ENCODE data around the gene KIAA0753.
A peak's percentile ranks its signal among the peaks of the same experiment; 100 is the strongest.
"Not testable (repeated sequence)": the region's sequence is repeated elsewhere in the genome, so short reads cannot be mapped to it uniquely, and the experiment has no call there.

Gene KIAA0753

DNA sequence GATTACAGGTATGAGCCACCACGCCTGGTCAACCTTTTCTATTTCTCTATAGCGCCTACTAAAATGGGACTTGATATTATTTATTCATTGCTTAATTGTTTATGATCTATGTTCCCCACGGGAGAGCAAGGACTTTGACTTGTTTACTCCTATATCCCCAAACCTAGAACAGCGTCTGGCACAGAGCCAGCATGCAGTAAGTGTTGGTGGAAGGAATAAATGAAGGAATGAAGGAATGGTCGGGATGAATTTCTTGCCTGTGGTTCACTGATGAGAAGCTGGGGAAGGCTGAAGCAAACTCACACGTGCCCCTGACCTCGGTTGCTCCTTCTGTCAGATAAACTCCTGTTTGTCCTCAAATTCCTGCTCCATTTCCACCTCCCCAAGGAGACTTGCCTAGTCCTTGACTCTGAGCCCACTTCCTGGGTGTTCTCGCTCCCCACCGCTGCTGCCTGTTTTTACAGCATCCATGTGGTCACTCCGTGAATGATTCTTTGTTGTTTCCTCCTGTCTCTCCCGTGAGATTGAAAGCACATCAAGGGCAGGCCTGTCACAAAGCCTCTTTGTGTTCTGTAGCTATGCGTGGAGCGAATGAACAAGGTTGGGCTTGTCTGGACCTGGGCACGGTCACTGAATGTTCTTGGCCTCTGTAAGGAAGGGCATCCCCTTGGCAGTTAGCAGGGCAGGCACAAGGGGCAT, 28.4 kb upstream of the KIAA0753 start:
- DNase-seq (ENCODE audit: low spot score): no peak

DNA sequence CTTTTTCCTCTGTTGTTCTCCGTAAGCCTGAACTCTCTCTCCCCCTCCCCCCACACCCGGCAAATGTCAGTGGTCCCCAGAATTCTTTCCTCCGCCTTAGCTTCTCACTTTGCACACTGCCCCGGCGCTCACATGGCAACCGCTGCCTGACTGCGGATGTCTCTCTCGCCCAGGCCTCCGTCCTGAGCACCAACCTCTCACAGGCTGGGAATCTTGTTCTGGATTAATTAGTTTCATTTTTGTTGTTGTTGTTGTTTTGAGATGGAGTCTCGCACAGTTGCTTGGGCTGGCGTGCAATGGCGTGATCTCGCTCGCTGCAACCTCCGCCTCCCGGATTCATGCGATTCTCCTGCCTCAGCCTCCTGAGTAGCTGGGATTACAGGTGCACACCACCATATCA, 27.7 kb upstream of the KIAA0753 start:
- DNase-seq (ENCODE audit: low spot score): no peak

DNA sequence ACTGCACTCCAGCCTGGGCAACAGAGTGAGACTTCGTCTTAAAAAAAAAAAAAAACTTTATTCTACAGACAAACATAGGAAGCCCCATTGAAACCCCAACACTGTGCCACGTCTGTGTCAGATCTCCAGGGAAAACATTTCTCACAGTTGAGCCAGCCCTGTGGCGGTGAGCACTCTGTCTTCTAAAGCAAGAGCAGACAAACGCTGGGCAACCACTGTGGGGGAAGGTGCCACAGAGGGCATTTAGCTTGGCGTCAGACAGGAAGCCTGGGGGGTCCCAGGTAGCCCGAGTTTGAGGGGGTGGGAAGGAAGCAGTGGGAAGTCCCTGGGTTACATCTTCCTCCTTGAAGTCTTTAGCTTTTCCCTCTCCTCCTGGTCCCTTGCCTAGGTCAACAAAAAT, 27.0 kb upstream of the KIAA0753 start:
- no peak for DNase-seq (ENCODE audit: low spot score)

DNA sequence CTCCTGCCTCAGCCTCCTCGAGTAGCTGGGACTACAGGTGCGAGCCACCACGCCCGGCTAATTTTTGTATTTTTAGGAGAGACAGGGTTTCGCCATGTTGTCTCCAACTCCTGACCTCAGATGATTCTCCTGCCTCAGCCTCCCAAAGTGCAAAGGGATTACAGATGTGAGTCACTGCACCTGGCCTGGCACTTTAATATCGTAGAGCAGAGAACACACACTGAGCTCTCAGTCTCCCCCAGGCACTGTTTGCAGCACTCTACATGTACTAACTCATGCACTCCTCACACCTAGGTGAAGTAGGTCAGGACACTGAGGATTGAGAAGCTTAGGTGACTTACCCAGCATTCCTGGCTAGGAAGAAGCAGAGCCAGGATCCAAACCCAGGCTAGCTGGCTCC, 26.0 kb upstream of the KIAA0753 start:
- no peak for DNase-seq (ENCODE audit: low spot score)

DNA sequence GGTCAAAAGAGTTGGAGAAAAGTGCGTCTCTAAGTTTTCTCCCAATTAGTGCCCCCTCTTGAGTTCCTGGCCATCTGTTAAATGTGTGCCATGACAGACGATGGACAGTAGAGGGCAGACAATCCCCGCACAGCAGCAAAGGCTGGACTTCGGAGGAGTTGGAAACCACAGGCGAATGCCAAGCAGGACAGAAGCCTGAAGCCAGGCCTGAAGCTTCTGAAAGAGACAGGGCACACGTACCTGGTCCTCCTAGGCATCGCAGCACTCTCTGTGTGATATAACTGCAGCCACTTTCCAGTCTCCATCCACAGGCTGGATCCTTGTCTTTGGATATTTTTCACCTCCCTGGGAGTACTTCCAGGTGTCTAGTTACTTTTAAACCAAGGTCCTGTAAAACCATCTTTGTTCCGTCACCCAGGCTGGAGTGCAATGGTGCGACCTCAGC, 25.6 kb upstream of the KIAA0753 start:
- peak; percentile 91 for DNase-seq (ENCODE audit: low spot score)

DNA sequence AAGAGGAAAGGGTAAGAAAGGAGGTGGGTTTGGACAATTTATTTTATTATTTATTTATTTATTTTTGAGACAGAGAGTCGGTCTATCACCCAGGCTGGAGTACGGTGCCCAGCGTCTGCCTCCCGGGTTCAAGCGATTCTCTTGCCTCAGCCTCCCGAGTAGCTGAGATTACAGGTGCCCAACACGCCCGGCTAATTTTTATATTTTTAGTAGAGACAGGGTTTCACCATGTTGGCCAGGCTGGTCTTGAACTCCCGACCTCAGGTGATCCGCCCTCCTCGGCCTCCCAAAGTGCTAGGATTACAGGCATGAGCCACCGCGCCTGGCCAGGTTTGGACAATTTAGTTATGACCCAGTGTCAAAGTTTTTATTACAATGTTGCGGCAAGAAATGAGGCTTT, 22.7 kb upstream of the KIAA0753 start:
- not testable (repeated sequence) for DNase-seq (ENCODE audit: low spot score)

DNA sequence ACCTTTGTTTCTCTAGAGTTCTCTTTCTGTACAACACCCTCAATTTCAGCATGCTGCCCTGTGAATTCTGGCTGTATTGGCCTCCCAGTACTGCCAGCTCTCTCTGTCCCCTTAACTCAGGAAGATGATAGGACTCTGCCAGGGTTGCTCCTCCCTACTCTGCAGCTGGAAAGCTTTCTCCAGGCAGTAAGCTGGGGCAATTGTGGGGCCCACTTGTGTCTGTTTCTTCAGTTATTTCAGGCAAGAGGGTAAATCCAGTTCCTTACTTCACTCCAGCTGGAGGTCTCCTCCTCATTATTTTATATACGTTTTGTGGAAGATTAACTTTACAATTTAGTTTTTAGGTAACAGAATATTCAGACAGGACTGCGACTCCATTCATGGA, 20.9 kb upstream of the KIAA0753 start:
- no peak for DNase-seq (ENCODE audit: low spot score)

DNA sequence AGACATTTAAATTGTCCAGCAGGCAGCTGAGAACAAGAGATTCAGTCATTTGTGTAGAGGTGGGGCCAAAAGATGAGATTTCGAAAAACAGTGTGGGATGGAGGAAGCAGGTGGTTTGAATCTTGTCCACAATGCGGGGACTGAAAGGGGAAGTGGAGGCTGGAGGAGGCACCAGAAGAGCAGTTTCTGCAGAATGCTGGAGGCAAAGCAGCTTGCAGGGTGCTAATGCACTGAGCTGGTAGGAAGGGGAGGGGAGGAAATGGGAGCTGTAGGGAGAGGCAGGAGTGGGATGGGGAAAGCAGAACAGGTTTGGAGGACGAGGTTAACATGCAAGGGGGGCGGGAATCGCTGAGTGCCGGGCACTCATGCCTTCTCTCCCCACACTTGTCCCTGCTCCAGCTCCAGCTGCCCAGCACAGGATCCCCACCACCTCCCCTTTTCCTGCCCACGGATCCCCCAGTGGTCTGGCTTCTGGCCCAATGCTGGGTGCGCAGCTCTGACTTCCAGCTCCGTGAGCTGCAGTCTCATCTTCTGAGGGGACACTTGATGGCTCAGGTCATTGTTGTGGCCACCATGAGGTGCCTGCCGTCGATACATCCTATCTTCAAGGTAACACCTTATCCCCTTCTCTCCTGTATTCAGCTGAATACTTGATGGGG, 20.4 kb upstream of the KIAA0753 start:
- DNase-seq (ENCODE audit: low spot score): no peak

DNA sequence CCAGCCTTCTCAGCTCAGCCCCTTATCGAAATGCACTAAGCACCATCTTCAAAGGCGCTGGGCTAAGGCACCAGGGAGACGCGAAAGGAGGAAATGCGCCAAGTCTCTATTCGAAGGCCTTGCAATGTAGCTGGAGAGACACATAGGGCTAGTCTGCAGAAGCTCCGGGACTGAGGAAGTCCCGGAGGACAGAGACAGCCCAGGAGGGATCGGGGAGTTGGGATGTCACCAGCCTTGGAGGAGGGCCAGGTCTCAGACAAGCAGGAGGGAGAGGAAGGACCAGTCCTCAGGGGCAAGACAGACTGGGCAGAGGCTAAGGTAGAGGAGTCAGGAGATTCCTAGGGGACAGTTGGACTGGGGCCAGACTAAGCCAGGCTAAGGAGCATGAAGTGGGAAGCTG, 19.6 kb upstream of the KIAA0753 start:
- DNase-seq (ENCODE audit: low spot score): no peak

DNA sequence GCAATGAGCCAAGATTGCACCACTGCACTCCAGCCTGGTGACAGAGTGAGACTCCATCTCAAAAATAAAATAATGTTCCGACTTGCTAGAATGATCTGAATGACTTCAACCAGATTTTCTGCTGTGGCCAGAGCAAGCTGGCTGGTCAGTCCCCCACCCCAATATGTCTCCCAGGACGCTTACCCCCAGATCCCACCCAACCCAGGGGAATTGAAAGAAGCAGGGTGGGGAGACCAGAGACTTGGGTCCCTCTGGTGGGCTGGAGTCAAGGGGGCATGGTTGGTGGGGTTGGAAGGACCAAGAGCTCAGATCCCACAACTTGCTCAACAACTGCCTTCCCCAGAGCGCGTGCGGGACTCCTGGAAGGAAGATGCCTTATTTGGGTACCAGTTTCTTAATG, 17.9 kb upstream of the KIAA0753 start:
- DNase-seq (ENCODE audit: low spot score): not testable (repeated sequence)

DNA sequence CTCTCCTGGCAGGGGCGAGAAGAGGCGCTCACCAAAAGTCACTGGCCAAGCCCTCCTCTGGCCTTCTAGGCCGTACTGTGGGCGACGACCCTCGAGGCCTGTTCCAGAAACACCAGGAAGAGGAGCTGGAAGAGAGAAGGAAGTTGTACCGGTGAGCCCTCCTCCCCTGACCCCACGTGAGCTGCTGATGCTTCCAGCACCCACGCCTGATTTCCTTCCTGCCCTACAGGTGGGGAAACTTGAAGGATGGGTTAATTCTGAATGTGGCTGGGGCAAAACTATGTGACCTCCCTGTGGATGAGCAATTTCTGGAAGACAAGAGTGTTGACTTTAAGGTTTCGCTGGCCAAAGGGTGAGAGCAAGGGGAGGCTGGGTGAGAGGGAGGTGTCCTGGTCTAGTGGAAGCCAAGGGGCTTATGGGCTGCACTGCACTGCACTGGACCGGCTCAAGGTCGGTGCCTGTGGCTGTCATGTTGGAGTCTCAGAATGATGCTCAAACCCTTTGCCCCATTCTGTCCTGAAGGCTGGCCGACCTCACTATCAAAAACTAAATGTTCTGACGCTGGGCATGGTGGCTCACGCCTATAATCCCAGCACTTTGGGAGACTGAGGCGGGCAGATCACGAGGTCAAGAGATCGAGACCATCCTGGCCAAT, 17.2 kb upstream of the KIAA0753 start:
- no peak for DNase-seq (ENCODE audit: low spot score)

DNA sequence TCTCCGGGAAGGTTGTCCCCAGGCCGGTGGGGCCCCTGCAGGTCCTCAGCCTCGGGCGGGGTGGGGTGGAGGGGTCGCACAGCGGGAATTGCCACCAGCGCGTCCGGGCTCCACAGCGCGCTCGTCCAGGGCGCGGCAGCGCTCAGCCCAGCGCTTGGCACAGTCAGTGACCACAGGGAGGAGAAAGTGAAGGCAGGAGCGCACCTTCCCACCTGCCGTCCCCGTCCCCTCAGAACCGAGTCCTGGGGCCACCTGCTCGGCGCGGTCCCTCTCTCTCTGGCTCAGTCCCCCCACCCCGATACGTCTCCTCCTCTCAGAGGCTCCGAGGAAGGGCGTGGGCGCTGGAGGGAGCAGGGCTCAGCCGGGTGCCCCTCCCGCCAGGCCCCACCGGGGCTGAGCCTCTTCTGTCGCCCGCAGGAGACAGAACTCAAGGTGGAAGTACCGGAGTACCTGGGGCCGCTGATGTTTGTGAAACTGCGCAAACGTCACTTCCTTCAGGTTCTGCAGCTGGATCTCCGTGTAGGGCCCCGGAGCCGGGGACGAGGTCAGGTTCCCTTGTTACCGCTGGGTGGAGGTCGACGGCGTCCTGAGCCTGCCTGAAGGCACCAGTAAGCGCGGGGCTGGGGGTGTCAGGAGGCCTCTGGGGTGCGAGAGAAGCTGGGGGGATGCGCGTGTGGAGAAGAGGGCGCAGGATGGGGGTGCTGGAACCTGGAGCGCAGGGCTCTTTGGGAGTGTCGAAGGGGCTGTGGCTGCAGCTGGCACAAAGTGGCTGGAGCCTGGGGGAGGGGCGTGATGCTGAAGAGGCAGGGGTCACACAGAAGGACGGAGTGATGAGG, 16.5 kb upstream of the KIAA0753 start:
- not testable (repeated sequence) for DNase-seq (ENCODE audit: low spot score)

DNA sequence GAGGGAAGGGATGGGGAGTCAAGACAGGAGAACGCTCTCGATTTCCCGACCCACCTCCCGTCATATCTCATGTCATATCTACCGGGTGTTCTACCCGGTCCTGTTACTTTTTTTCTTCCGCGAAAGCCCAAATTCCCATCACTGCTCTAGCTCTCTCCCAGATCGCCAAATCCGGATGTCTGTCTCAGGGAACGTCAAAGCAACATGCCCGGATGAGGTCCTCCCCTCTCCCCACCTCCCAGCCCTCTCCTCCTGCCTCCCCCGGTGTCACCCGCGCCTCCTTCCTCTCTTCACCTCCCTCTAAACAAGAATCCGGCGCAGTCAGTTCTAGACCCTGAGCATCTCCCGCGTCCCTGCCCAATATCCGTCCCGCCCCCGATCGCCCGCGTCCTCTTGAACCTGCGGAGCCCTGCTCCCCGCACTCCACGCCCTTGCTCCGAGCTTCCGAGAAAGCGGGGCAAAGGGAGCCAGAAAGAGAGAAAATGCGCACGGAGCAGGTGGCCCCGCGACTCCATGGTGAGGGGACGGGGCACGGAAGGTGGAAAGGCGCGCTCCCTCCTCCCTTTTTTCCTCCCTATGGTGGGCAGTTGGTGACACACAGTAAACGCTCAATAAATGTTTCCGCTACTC, 15.3 kb upstream of the KIAA0753 start:
- DNase-seq (ENCODE audit: low spot score): not testable (repeated sequence)

DNA sequence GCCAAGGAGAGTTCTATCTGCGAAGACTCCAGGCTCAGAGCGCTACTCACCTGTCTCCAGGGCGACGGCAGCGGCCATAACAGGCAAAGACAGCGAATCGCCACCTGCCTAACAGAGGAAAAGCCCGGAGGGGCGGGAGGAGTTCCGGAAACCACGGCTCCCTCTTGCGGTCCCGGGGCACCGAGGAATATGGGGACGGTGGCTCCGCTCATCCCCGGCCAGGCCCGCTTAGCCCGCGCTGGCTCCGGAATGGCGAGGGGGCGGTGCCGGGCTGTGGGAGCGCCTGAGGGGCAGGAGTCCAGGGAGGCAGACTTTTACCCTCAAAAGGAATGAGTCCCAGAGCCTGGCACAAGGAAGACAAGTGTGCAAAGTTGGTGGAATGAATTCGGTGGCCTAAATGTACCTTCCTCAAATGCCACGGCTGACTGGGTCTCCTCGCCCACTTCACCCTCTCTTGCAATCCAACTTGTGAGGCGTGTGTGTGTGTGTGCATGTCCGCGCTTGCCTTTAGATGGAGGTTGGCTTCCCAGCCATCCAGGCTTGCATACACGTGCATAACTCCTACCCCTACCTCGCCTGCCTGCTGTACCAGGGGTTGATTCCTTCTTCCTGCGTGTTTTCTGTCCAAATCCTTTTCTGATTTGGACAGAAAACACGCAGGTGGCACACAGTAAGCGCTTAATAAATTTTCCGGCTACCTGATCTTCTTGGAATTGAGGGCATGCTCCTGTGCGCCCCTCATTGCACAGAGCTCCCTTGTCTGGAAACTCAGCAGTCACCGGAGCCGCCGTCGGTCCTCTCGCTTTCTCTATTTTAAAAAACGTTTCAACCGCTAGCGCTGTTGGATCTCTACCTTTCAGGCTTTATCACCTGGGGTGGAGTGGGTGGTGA, 14.6 kb upstream of the KIAA0753 start:
- no peak for DNase-seq (ENCODE audit: low spot score)

DNA sequence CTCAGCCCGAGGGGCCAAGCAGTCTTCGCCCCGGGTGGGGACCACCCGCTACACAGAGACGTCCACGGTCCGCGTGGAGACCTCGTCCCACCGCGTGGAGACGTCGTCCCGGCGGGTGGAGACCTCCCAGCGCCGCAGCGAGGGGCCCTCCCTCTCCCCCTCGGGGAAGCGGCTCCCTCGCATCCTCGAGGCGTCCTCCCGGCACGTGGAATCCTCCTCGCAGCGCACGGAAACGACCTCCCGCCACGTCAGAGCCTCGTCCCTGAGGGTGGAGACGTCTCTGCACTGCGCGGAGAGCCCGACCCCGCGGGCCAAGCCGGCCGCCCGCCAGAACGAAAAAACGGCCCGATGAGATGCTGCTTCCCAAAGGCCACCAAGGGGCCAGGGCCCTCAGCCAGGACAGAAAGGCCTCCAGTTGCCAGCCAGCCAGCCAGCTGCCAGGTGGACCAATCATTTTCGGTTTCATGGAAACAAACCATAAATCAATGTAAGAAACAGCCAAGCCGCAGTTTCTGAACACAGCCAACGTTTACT, 11.5 kb upstream of the KIAA0753 start:
- peak; percentile 57 for DNase-seq (ENCODE audit: low spot score)

DNA sequence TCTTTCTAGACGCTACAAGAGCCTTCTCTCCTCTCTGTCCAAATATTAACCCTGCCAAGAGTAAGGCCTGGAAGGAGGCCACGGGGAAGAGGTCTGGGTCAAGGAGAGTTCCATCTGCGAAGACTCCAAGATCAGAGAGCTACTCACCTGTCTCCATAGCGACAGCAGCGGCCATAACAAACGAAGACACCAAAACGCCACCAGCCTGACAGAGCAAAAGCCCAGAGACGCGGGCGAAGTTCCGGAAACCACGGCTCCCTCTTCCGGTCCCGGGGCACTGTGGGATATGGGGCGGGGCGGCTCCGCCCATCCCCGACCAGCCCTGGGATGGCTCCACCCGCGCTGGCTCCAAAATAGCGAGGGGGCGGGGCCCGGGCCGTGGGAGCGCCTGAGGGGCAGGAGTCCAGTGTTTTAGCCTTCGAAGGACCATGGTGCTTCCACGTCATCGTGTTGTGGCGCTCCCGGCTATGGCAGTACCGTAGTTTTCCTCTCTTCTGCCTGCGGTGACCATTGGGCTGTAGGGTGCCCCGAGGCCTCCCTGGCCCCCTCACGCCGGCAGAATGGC, 10.9 kb upstream of the KIAA0753 start, which contains the start of the genes C17orf100 and MED31:
TSS of gene C17orf100 (plus strand) at position 409 of the 565 bp plus-strand sequence. CDS start at position 561, 152 bp downstream.
TSS of gene MED31 (minus strand) at position 252 of the 565 bp plus-strand sequence. CDS start at position 175, 77 bp downstream.
- DNase-seq (ENCODE audit: low spot score): peak; percentile 99

DNA sequence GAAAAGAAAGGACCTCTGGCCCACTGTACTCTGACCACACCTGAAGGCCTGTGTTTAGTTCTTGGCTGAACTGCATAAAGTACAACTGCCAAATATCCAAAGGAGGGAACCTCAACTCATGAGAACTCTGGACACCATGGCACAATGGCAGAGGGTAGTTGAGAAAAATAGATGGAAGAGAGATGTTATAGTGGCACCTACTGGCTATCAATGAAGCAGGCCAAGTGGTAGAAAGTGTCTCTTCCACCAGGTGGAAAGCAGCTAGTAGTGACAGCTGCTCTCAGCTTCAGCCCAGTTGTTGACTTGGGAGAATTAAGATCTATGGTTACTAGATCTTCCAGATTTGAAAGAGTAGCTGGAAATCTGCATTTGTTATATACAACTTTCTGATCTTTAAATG, 7.7 kb upstream of the KIAA0753 start:
- no peak for DNase-seq (ENCODE audit: low spot score)

DNA sequence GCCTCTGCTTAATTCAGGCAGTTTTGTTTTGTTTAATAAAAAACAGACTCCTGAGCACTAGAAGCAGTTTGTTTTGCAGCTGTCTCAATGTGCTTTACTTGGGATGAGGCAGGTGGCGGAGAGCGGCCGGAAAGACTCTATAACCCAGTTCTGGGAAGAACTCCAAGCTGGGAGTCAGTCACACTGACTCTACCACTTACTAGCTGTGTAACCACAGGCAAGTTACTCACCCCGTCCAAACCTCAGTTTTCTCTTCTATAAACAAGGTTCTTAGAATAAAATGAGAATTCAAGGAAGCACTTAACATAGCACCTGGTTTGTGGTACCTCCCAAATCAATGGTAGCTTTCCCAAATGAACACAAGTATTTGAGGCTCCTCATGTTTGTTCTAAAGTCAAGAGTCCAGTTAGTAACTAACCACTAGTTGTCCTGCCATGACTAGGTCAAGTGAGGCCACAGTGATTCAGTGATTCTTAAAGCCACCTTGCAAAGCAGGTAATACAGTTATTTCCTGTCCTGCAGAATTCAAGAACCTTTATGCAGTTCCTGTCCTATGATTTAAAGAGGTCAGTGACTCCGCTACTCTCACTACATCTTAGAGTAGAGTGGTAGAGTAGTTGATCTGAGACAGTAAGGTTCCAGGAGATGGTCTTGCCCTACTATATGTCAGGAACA, 3.1 kb upstream of the KIAA0753 start:
- no peak for DNase-seq (ENCODE audit: low spot score)

DNA sequence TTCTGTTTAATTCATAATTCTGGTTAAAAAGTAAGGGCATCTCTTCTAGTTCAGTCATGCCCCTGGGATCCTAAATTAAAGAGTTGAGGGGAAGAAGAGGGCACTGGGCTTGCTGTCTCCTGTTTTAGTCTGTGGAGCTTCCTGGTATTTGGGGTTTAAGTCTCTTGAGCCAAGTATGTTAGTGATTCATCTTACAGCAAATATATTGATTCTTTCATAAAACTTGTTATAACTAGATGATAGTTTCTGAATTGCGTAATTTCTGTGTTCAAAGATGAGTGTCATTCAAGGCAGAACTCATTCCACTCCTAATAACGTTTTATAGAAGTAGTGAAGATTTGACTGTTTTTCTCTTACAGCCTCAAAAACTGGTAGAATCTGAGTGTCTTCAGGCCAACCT, 2.1 kb upstream of the KIAA0753 start:
- DNase-seq (ENCODE audit: low spot score): no peak

Measured in AG20443 (cell line).